Measurements from ENCODE around the gene ZNRF3.

Gene ZNRF3

DNA sequence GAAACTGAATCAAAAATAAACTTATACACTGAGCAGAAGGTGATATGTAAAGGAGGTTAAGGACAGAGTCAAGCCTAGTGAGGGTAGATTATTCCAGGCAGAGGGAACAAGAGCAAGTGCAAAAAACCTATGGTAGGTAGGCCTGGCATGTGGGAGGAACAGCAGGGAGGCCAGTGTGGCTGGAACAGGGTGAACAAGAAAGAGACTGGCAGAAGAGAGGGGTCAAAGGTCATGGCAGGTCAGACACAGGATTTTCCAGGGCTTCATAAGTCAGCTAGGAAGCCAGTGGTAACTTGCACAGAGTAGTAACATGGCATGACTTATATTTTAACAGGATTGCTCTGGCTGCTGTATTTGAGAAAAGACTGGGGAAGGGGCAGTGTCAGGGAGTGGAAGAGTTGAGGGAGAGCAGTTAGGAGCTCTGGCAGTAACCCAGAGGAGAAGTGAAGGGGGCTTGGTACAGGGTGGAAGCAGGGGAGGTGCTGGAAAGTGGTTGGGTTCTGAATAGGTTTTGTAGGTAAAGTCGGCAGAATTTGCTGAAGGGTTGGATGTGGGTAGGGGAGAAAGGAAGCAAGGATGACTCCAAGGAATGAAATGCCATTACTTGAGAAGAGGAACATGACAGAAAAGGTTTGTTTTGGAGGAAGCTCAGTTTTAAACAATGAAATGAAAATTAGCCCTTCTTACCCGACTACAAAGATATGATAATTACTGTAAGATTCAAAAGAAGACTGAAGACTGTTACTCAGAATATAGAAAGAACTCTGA, 86.2 kb downstream of the ZNRF3 start:
- Histone ChIP-seq H3K36me3 (ENCODE audit: control insufficient read depth in 1 of 2, insufficient read depth in 2 of 2, low read depth in 1 of 2, low read length in 2 of 2) (peaks cover 0 to 6% of the 10 kb centered on the region in 2 experiments), H2BK15ac (ENCODE audit: low read depth, poor library complexity, severe bottlenecking) (no peak overlapping the region), H3K18ac (ENCODE audit: low read depth in 1 of 2, low read length in 2 of 2) (no peak overlapping the region), H3K27ac (ENCODE audit: low read length, poor library complexity, severe bottlenecking) (peak overlapping the region; percentile 15), H4K8ac (ENCODE audit: low read length) (no peak overlapping the region), H3K4me3 (ENCODE audit: insufficient read depth in 1 of 2, low read depth in 1 of 2, low read length in 2 of 2) (no peak overlapping the region), H3K23ac (ENCODE audit: low read length in 2 of 2) (no peak overlapping the region), H2BK5ac (ENCODE audit: low read depth, low read length, poor library complexity, severe bottlenecking) (no peak overlapping the region), H3K27me3 (ENCODE audit: control insufficient read depth in 1 of 2, insufficient read depth in 1 of 2, low read length in 2 of 2) (no peaks in the 10 kb centered on the region), H2BK12ac (ENCODE audit: low read length in 2 of 2) (no peak overlapping the region), H2AK5ac (ENCODE audit: low read length, severe bottlenecking) (peak overlapping the region; percentile 15), H3K4me2 (ENCODE audit: low read length, poor library complexity, severe bottlenecking) (no peak overlapping the region), H3K14ac (ENCODE audit: low read length in 2 of 2) (no peak overlapping the region), H3K4ac (ENCODE audit: low read depth in 1 of 2, low read length in 2 of 2) (no peak overlapping the region), H3K9me3 (ENCODE audit: control insufficient read depth, low read length) (no peaks in the 10 kb centered on the region), H3K9ac (ENCODE audit: low read length) (no peak overlapping the region), H4K91ac (ENCODE audit: low read length) (no peak overlapping the region), H2AFZ (ENCODE audit: low read depth, low read length) (no peak overlapping the region), H2BK120ac (ENCODE audit: low read depth, low read length) (no peak overlapping the region), H3K79me1 (replicated peaks; ENCODE audit: low read length, poor library complexity, severe bottlenecking) (peaks cover 28% of the 10 kb centered on the region), H3K4me1 (ENCODE audit: control insufficient read depth, insufficient read depth, low read depth, low read length) (peaks cover 4% of the 10 kb centered on the region)
- no peak for DNase-seq
- WGBS: 82% methylated on average over 1 of the region's 2 CpGs

- 87% methylated on average over 3 of the region's 3 CpGs for WGBS
- H3K18ac ChIP-seq (ENCODE audit: low read depth in 1 of 2, low read length in 2 of 2): no peak overlapping the region
These were observed 90.0 kb downstream of the ZNRF3 start for GRCh38 chr22:28973352-28973751.

DNA sequence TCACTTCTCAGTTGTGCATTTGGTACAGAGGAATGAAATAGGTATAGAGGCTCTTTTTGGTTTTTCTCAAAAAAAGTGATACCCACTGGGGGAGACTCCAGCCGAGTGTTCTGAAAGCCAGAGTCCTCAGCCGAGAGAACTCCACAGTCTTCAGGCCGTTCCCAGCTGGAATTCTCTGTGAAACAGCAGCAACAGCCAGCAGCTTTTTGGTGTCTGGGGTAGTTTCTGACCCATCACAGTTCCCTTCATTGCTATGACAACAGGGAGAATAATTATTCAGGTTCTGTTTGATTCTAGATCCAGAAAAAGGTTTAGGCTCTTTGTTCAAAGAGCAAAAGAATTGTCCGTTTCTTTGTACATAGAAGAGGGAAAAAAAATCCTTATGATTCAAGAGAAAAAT, 93.7 kb downstream of the ZNRF3 start:
- peak; percentile 22 for DNase-seq
- peak overlapping the region; percentile 81 for H3K9ac ChIP-seq (ENCODE audit: low read length)
- no peak overlapping the region for H2BK12ac ChIP-seq (ENCODE audit: low read length in 2 of 2)
- no peaks in the 10 kb centered on the region for H3K36me3 ChIP-seq (ENCODE audit: control insufficient read depth in 1 of 2, insufficient read depth in 2 of 2, low read depth in 1 of 2, low read length in 2 of 2)
- no peak overlapping the region for H3K14ac ChIP-seq (ENCODE audit: low read length in 2 of 2)
- H3K27ac ChIP-seq (ENCODE audit: low read length, poor library complexity, severe bottlenecking): peak overlapping the region; percentile 86
- no peaks in the 10 kb centered on the region for H3K9me3 ChIP-seq (ENCODE audit: control insufficient read depth, low read length)
- whole genome bisulfite sequencing: 61% methylated on average over 4 of the region's 4 CpGs
- no peak overlapping the region for H3K18ac ChIP-seq (ENCODE audit: low read depth in 1 of 2, low read length in 2 of 2)
- H4K91ac ChIP-seq (ENCODE audit: low read length): no peak overlapping the region
- H3K4ac ChIP-seq (ENCODE audit: low read depth in 1 of 2, low read length in 2 of 2): no peak overlapping the region
- H2BK5ac ChIP-seq (ENCODE audit: low read depth, low read length, poor library complexity, severe bottlenecking): peak overlapping the region; percentile 51
- H3K4me3 ChIP-seq (ENCODE audit: insufficient read depth in 1 of 2, low read depth in 1 of 2, low read length in 2 of 2): peak overlapping the region in 1 of 2 experiments; percentile 62
- H3K23ac ChIP-seq (ENCODE audit: low read length in 2 of 2): no peak overlapping the region
- peaks cover 20% of the 10 kb centered on the region for H3K79me1 ChIP-seq (replicated peaks; ENCODE audit: low read length, poor library complexity, severe bottlenecking)
- H3K27me3 ChIP-seq (ENCODE audit: control insufficient read depth in 1 of 2, insufficient read depth in 1 of 2, low read length in 2 of 2): no peaks in the 10 kb centered on the region
- H2BK120ac ChIP-seq (ENCODE audit: low read depth, low read length): no peak overlapping the region
- H2AFZ ChIP-seq (ENCODE audit: low read depth, low read length): no peak overlapping the region
- H3K4me2 ChIP-seq (ENCODE audit: low read length, poor library complexity, severe bottlenecking): peak overlapping the region; percentile 67
- no peak overlapping the region for H2BK15ac ChIP-seq (ENCODE audit: low read depth, poor library complexity, severe bottlenecking)
- peak overlapping the region; percentile 65 for H2AK5ac ChIP-seq (ENCODE audit: low read length, severe bottlenecking)
- H3K4me1 ChIP-seq (ENCODE audit: control insufficient read depth, insufficient read depth, low read depth, low read length): peaks cover 13% of the 10 kb centered on the region
- H4K8ac ChIP-seq (ENCODE audit: low read length): no peak overlapping the region

More at GRCh38 chr22:28973352-28973751, 90.0 kb downstream of the ZNRF3 start:
- H3K23ac ChIP-seq (ENCODE audit: low read length in 2 of 2): no peak overlapping the region
- peaks cover 29% of the 10 kb centered on the region for H3K79me1 ChIP-seq (replicated peaks; ENCODE audit: low read length, poor library complexity, severe bottlenecking)
- peaks cover 12% of the 10 kb centered on the region for H3K4me1 ChIP-seq (ENCODE audit: control insufficient read depth, insufficient read depth, low read depth, low read length)
- no peak overlapping the region for H3K14ac ChIP-seq (ENCODE audit: low read length in 2 of 2)
- DNase-seq: no peak
- H3K36me3 ChIP-seq (ENCODE audit: control insufficient read depth in 1 of 2, insufficient read depth in 2 of 2, low read depth in 1 of 2, low read length in 2 of 2): peaks cover 0 to 2% of the 10 kb centered on the region in 2 experiments
- H3K4me2 ChIP-seq (ENCODE audit: low read length, poor library complexity, severe bottlenecking): no peak overlapping the region
- H4K8ac ChIP-seq (ENCODE audit: low read length): no peak overlapping the region
- H2BK15ac ChIP-seq (ENCODE audit: low read depth, poor library complexity, severe bottlenecking): no peak overlapping the region
- no peaks in the 10 kb centered on the region for H3K27me3 ChIP-seq (ENCODE audit: control insufficient read depth in 1 of 2, insufficient read depth in 1 of 2, low read length in 2 of 2)
- no peak overlapping the region for H3K4ac ChIP-seq (ENCODE audit: low read depth in 1 of 2, low read length in 2 of 2)
- H3K4me3 ChIP-seq (ENCODE audit: insufficient read depth in 1 of 2, low read depth in 1 of 2, low read length in 2 of 2): no peak overlapping the region
- H2BK5ac ChIP-seq (ENCODE audit: low read depth, low read length, poor library complexity, severe bottlenecking): no peak overlapping the region
- no peak overlapping the region for H3K27ac ChIP-seq (ENCODE audit: low read length, poor library complexity, severe bottlenecking)
- H2BK120ac ChIP-seq (ENCODE audit: low read depth, low read length): no peak overlapping the region
- H3K9me3 ChIP-seq (ENCODE audit: control insufficient read depth, low read length): no peaks in the 10 kb centered on the region
- H2AFZ ChIP-seq (ENCODE audit: low read depth, low read length): no peak overlapping the region
- no peak overlapping the region for H2BK12ac ChIP-seq (ENCODE audit: low read length in 2 of 2)
- no peak overlapping the region for H3K9ac ChIP-seq (ENCODE audit: low read length)
- no peak overlapping the region for H2AK5ac ChIP-seq (ENCODE audit: low read length, severe bottlenecking)
- no peak overlapping the region for H4K91ac ChIP-seq (ENCODE audit: low read length)

GRCh38 chr22:28977481-28977971, 94.2 kb downstream of the ZNRF3 start:
- Histone ChIP-seq H3K27me3 (ENCODE audit: control insufficient read depth in 1 of 2, insufficient read depth in 1 of 2, low read length in 2 of 2) (no peaks in the 10 kb centered on the region), H3K4me3 (ENCODE audit: insufficient read depth in 1 of 2, low read depth in 1 of 2, low read length in 2 of 2) (peak overlapping the region in 1 of 2 experiments; percentile 62), H2BK5ac (ENCODE audit: low read depth, low read length, poor library complexity, severe bottlenecking) (no peak overlapping the region), H3K4me1 (ENCODE audit: control insufficient read depth, insufficient read depth, low read depth, low read length) (peaks cover 13% of the 10 kb centered on the region), H3K79me1 (replicated peaks; ENCODE audit: low read length, poor library complexity, severe bottlenecking) (peaks cover 20% of the 10 kb centered on the region), H3K9ac (ENCODE audit: low read length) (peak overlapping the region; percentile 81), H3K27ac (ENCODE audit: low read length, poor library complexity, severe bottlenecking) (peak overlapping the region; percentile 86), H3K4ac (ENCODE audit: low read depth in 1 of 2, low read length in 2 of 2) (no peak overlapping the region), H4K8ac (ENCODE audit: low read length) (no peak overlapping the region), H3K23ac (ENCODE audit: low read length in 2 of 2) (no peak overlapping the region), H2AFZ (ENCODE audit: low read depth, low read length) (no peak overlapping the region), H2AK5ac (ENCODE audit: low read length, severe bottlenecking) (no peak overlapping the region), H4K91ac (ENCODE audit: low read length) (no peak overlapping the region), H3K14ac (ENCODE audit: low read length in 2 of 2) (no peak overlapping the region), H2BK12ac (ENCODE audit: low read length in 2 of 2) (no peak overlapping the region), H3K36me3 (ENCODE audit: control insufficient read depth in 1 of 2, insufficient read depth in 2 of 2, low read depth in 1 of 2, low read length in 2 of 2) (no peaks in the 10 kb centered on the region), H2BK120ac (ENCODE audit: low read depth, low read length) (no peak overlapping the region), H3K9me3 (ENCODE audit: control insufficient read depth, low read length) (no peaks in the 10 kb centered on the region), H3K18ac (ENCODE audit: low read depth in 1 of 2, low read length in 2 of 2) (no peak overlapping the region), H3K4me2 (ENCODE audit: low read length, poor library complexity, severe bottlenecking) (peak overlapping the region; percentile 67), H2BK15ac (ENCODE audit: low read depth, poor library complexity, severe bottlenecking) (no peak overlapping the region)
- peak; percentile 33 for DNase-seq
- WGBS: 84% methylated on average over 5 of the region's 5 CpGs
